ENCODE data around the gene MMP25.

Gene MMP25

GRCh38 chr16:3042376-3042775, 4.0 kb upstream of the MMP25 start:
- Histone ChIP-seq H3K79me2 (ENCODE audit: insufficient read depth, low read length) (no peaks in the 10 kb centered on the region), H3K27me3 (ENCODE audit: insufficient read depth, low read length, poor library complexity, severe bottlenecking) (no peaks in the 10 kb centered on the region), H3K36me3 (ENCODE audit: insufficient read depth, low read length) (no peaks in the 10 kb centered on the region), H3K4me3 (ENCODE audit: low read length, poor library complexity, severe bottlenecking) (no peak overlapping the region), H3K9me2 (replicated peaks; ENCODE audit: low read depth, low read length) (no peaks in the 10 kb centered on the region), H3K4me2 (ENCODE audit: low read depth, low read length, poor library complexity, severe bottlenecking) (no peak overlapping the region), H3K4me1 (ENCODE audit: insufficient read depth, low read length, poor library complexity, severe bottlenecking) (no peaks in the 10 kb centered on the region), H4K20me1 (ENCODE audit: insufficient read depth, low read length, poor library complexity, severe bottlenecking) (no peaks in the 10 kb centered on the region), H2AFZ (ENCODE audit: low read length) (no peak overlapping the region), H3K9me3 (ENCODE audit: insufficient read depth, low read depth, low read length) (no peaks in the 10 kb centered on the region), H3K9ac (ENCODE audit: low read depth, low read length, poor library complexity, severe bottlenecking) (no peak overlapping the region), H3F3A (ENCODE audit: low read depth) (no peaks in the 10 kb centered on the region)
- no peak for TF ChIP-seq EZH2phosphoT487 (IDR thresholded peaks at IDR 0.05; ENCODE audit: borderline replicate concordance)
- no peak for TF ChIP-seq CTCF (conservative IDR thresholded peaks at IDR 0.05; ENCODE audit: low read length)

GRCh38 chr16:3044708-3045107, 1.7 kb upstream of the MMP25 start:
- Histone ChIP-seq H3K9me2 (replicated peaks; ENCODE audit: low read depth, low read length) (no peaks in the 10 kb centered on the region), H3K9ac (ENCODE audit: low read depth, low read length, poor library complexity, severe bottlenecking) (no peak overlapping the region), H3K27me3 (ENCODE audit: insufficient read depth, low read length, poor library complexity, severe bottlenecking) (no peaks in the 10 kb centered on the region), H3F3A (ENCODE audit: low read depth) (no peaks in the 10 kb centered on the region), H3K9me3 (ENCODE audit: insufficient read depth, low read depth, low read length) (no peaks in the 10 kb centered on the region), H3K4me2 (ENCODE audit: low read depth, low read length, poor library complexity, severe bottlenecking) (no peak overlapping the region), H3K4me1 (ENCODE audit: insufficient read depth, low read length, poor library complexity, severe bottlenecking) (no peaks in the 10 kb centered on the region), H3K36me3 (ENCODE audit: insufficient read depth, low read length) (no peaks in the 10 kb centered on the region), H3K4me3 (ENCODE audit: low read length, poor library complexity, severe bottlenecking) (no peak overlapping the region), H2AFZ (ENCODE audit: low read length) (no peak overlapping the region), H3K79me2 (ENCODE audit: insufficient read depth, low read length) (no peaks in the 10 kb centered on the region), H4K20me1 (ENCODE audit: insufficient read depth, low read length, poor library complexity, severe bottlenecking) (no peaks in the 10 kb centered on the region)
- TF ChIP-seq CTCF (conservative IDR thresholded peaks at IDR 0.05; ENCODE audit: low read length) (no peak), EZH2phosphoT487 (IDR thresholded peaks at IDR 0.05; ENCODE audit: borderline replicate concordance) (no peak)

- Histone ChIP-seq H4K20me1 (ENCODE audit: insufficient read depth, low read length, poor library complexity, severe bottlenecking) (no peaks in the 10 kb centered on the region), H3K9ac (ENCODE audit: low read depth, low read length, poor library complexity, severe bottlenecking) (no peak overlapping the region), H3K9me2 (replicated peaks; ENCODE audit: low read depth, low read length) (no peaks in the 10 kb centered on the region), H3K4me3 (ENCODE audit: low read length, poor library complexity, severe bottlenecking) (no peak overlapping the region), H3F3A (ENCODE audit: low read depth) (no peaks in the 10 kb centered on the region), H3K36me3 (ENCODE audit: insufficient read depth, low read length) (no peaks in the 10 kb centered on the region), H2AFZ (ENCODE audit: low read length) (no peak overlapping the region), H3K9me3 (ENCODE audit: insufficient read depth, low read depth, low read length) (no peaks in the 10 kb centered on the region), H3K79me2 (ENCODE audit: insufficient read depth, low read length) (no peaks in the 10 kb centered on the region), H3K27me3 (ENCODE audit: insufficient read depth, low read length, poor library complexity, severe bottlenecking) (no peaks in the 10 kb centered on the region), H3K4me2 (ENCODE audit: low read depth, low read length, poor library complexity, severe bottlenecking) (no peak overlapping the region), H3K4me1 (ENCODE audit: insufficient read depth, low read length, poor library complexity, severe bottlenecking) (no peaks in the 10 kb centered on the region)
- TF ChIP-seq EZH2phosphoT487 (IDR thresholded peaks at IDR 0.05; ENCODE audit: borderline replicate concordance): no peak
- no peak for TF ChIP-seq CTCF (conservative IDR thresholded peaks at IDR 0.05; ENCODE audit: low read length)
Measured at GRCh38 chr16:3046641-3047386, 453 bp downstream of the MMP25 start.
